ENCODE results near the gene PPP1R3C. TPM values are rescaled to one million over a fixed set of nuclear protein-coding genes. Genes with fewer than 3 reads are reported as not detected.

PPP1R3C gene
- total and polyA plus RNA-seq, 2 donors (not counting 3 experiments of a cell fraction or from before 2014, with no cell fraction given): 1.6 to 2.0 TPM

GRCh38 chr10:91636892-91637291 lies 4.0 kb upstream of the PPP1R3C start:
- Histone ChIP-seq H3K4me1 (ENCODE audit: control insufficient read depth, extremely low read depth, insufficient read depth, low read length) (peaks cover 13% of the 10 kb centered on the region), H3K4me3 (replicated peaks in 1 of 3; ENCODE audit: insufficient read depth in 1 of 3, low read depth in 1 of 3, low read length in 3 of 3) (no peak overlapping the region), H3K79me2 (ENCODE audit: control insufficient read depth, insufficient read depth, low read length) (no peaks in the 10 kb centered on the region), H4K20me1 (replicated peaks; ENCODE audit: control insufficient read depth, extremely low read depth, insufficient read depth, low read length) (no peaks in the 10 kb centered on the region), H3K27ac (ENCODE audit: insufficient read depth, low read depth, low read length) (no peak overlapping the region), H2AFZ (ENCODE audit: low read depth, low read length) (no peak overlapping the region), H3K9ac (replicated peaks; ENCODE audit: extremely low read depth, insufficient read depth, low read length) (no peak overlapping the region), H3K4me2 (ENCODE audit: insufficient read depth, low read length) (no peak overlapping the region), H3K36me3 (ENCODE audit: control insufficient read depth in 2 of 2, extremely low read depth in 1 of 2, insufficient read depth in 2 of 2, low read length in 2 of 2) (no peaks in the 10 kb centered on the region), H3K27me3 (ENCODE audit: control insufficient read depth in 2 of 2, insufficient read depth in 2 of 2, low read length in 2 of 2) (peaks cover 3 to 4% of the 10 kb centered on the region in 2 experiments), H3K9me1 (replicated peaks; ENCODE audit: control insufficient read depth, extremely low read depth, insufficient read depth, low read length) (no peaks in the 10 kb centered on the region), H3K9me3 (replicated peaks; ENCODE audit: control insufficient read depth, insufficient read depth, low read length) (no peaks in the 10 kb centered on the region)
- no peak for FAIRE-seq
- intact Hi-C loops (cut with micrococcal nuclease) (no loop called here), dilution Hi-C loops (cut with MboI; ENCODE audit: extremely low pct_ligation_motif_present, low sequenced_read_pairs) (no loop called here)
- no peak for TF ChIP-seq FOS (IDR thresholded peaks at IDR 0.05; ENCODE audit: borderline replicate concordance, insufficient read depth, low read length)
- no peak for TF ChIP-seq MYC (IDR thresholded peaks at IDR 0.05; ENCODE audit: low read depth, low read length)
- no peak for TF ChIP-seq CTCF (IDR thresholded peaks at IDR 0.05; ENCODE audit: extremely low read depth in 1 of 2, insufficient read depth in 1 of 2, low read depth in 1 of 2, low read length in 2 of 2)
- no peak for TF ChIP-seq MAX (IDR thresholded peaks at IDR 0.05; ENCODE audit: insufficient read depth, insufficient read length)
- TF ChIP-seq GATA2 (IDR thresholded peaks at IDR 0.05; ENCODE audit: insufficient read depth, insufficient read length, low read depth, low read length): no peak
- no peak for TF ChIP-seq POLR2AphosphoS5 (IDR thresholded peaks at IDR 0.05; ENCODE audit: insufficient read depth, low read depth, low read length)
- no peak for TF ChIP-seq POLR2A (IDR thresholded peaks at IDR 0.05; ENCODE audit: low read depth, low read length)
- TF ChIP-seq EZH2 (IDR thresholded peaks at IDR 0.05; ENCODE audit: borderline replicate concordance, low read depth, low read length, severe bottlenecking): no peak
- no peak for TF ChIP-seq JUN (IDR thresholded peaks at IDR 0.05; ENCODE audit: borderline replicate concordance, insufficient read depth, insufficient read length, low read depth)
- POLR2A ChIA-PET: no interaction called here
- BruUV-seq (replicated peaks): no TSS peak
- no peak for DNase-seq (ENCODE audit: low read depth, low spot score)
- CTCF ChIA-PET: interaction anchor here (0.7 to 7.4 kb wide), 17 partner anchors 27 to 339 kb away, joined by 3 to 226 read pairs (median 18); no protein-coding TSS in a partner anchor

Measured in endothelial cell of umbilical vein (primary cell).